Astrocyte of the cerebellum (primary cell): ENCODE measurements around the gene POLQ.
A peak's percentile ranks its signal among the peaks of the same experiment; 100 is the strongest.
"Not testable (repeated sequence)": the region's sequence is repeated elsewhere in the genome, so short reads cannot be mapped to it uniquely, and the experiment has no call there.

Experiments
- DNase-seq: peaks from one replicate; pipeline ENCODE4 v3.0.0-alpha.2; 2011; ENCODE audit warnings: low read depth
- H3K4me3 ChIP-seq: 2 replicates; pipeline ENCODE4 v1.5.1; 2011; ENCODE audit warnings: mild to moderate bottlenecking, low read depth, low read length, moderate library complexity
- in situ Hi-C: cut with HindIII; loops from 2 replicates; pipeline ENCODE4 v1.10.0; 2017; ENCODE audit warnings: low sequenced_read_pairs
- TF ChIP-seq, protein P1 (sequence below): IDR thresholded peaks from 2 replicates; pipeline ENCODE4 v1.5.1; 2012; ENCODE audit warnings: low read length, low read depth, moderate library complexity, mild to moderate bottlenecking; ENCODE audit errors: missing control alignments

POLQ gene

DNA sequence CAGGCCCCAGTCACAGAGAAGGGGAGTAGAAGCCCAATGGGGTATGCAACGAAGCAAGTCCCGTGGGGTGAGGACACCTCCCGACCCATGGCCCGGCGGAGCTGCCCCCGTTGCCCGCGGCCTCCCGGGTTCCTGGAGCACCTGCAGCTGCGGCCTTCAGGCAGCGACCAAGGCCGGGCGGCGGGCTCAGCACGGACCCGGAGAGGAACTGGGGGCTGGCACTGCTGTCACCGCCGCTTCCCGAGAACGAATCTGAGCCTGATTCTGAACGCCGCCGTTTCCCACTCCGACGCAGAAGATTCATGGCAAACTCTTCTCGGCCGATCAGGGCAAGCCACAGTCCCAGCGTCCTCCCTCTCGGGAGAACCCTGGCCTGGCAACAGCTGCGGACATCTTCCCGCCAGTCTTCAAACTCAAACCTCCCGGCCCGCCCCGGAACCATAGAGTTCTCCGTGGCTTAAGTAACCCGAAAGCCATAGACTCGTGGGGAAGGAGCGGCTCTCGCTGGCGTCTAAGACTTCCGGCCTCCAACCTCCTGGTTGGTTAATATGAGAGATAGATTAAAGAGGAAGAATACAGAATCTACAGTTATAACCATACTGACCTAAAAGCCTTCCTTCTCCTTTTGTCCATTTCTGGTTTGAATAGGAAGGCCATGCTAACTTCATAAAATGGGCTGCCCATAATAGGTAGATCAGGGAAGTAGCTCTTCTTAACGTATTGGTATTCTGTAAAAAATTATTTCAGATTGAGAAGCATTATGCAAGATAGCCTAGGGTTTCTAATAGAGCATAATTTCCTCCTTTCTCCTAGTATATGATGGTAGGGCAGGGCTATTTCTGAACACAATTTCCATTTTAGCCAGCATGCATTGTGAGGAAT lies at the start of gene POLQ:
Gene POLQ (minus strand): TSS at position 415 of the 882 bp plus-strand sequence. CDS start 111 bp downstream, at position 304.
- peak; percentile 90 for DNase-seq
- H3K4me3 ChIP-seq: peak within 1 kb of the TSS; percentile 75
- TF ChIP-seq, protein P1, sequence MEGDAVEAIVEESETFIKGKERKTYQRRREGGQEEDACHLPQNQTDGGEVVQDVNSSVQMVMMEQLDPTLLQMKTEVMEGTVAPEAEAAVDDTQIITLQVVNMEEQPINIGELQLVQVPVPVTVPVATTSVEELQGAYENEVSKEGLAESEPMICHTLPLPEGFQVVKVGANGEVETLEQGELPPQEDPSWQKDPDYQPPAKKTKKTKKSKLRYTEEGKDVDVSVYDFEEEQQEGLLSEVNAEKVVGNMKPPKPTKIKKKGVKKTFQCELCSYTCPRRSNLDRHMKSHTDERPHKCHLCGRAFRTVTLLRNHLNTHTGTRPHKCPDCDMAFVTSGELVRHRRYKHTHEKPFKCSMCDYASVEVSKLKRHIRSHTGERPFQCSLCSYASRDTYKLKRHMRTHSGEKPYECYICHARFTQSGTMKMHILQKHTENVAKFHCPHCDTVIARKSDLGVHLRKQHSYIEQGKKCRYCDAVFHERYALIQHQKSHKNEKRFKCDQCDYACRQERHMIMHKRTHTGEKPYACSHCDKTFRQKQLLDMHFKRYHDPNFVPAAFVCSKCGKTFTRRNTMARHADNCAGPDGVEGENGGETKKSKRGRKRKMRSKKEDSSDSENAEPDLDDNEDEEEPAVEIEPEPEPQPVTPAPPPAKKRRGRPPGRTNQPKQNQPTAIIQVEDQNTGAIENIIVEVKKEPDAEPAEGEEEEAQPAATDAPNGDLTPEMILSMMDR: no peak
- in situ Hi-C loops: no loop called here

DNA sequence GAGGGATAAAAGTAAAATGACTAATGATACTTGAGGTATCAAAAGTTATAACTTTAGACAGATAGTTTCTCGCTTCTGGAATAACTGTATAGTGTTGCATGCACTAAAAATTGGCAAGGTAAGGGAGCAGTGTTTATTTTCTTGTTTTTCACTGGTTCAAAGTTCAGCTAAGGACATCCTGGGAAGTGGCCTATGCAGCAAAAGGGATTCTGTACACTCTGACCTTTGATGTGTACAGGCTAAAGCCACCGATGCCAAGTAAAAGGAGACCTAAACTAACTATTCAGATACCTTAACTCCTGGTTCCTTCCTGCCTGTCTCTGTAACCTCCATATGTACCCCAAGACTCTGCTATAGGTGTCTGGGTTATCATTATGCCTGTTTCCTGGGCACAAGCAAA lies 49.1 kb upstream of the POLQ start:
- in situ Hi-C loops: no loop called here
- TF ChIP-seq, protein P1: no peak
- no peak for DNase-seq

DNA sequence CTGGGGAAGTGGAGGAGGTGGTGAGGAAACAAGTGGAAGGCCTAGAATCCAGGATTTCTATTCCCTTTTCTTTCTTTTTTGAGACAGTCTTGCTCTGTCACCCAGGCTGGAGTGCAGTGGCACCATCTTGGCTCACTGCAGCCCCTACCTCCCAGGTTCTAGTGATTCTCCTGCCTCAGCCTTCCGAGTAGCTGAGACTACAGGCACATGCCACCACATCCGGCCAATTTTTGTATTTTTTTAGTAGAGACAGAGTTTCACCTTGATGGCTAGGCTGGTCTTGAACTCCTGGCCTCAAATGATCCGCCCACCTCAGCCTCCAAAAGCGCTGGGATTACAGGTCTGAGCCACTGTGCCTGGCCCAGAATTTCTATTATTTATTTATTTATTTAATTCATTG lies 48.0 kb upstream of the POLQ start:
- in situ Hi-C loops, DNase-seq, H3K4me3 ChIP-seq: not testable (repeated sequence)

More for the DNA sequence above, 49.1 kb upstream of the POLQ start:
- no peak overlapping the region for H3K4me3 ChIP-seq

DNA sequence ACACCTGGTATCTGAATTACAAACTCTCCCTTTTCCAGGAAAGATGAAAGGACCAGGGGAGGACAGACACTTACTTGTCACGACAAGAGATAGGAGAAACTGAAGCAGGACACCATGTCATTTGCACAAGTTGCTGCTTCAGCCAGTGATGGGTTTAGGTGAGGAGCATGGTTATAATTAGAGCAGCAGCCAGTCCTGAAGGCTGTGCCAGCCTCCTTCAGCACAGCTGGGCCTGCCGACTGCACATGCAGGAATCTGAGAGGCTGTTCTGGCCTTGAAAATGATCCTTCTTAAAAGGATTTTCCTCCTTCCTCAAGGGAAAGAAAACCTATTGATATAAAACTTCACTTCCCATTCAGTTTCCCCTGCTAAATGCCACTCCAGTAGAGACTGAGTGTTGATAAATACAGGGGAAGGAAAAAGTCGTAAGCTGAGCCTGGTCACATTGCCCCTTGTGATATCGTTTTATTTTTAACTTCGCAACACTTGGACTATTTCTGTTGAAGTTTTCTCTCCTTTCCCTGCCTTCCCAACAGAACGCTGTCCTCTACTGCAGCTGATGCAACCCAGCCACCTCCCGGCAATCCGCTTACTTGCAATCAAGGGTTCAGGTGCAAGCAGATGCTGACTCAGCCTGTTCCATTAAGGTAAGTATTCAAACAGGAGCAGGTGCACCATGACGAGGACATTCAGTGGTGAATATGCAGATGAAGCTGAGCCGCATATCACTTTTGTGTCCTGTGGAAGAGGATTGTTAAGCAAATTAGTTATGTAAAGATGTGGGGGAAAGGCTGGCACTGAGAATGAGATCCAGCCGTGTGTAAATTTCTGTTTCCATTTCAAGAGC lies 47.3 kb upstream of the POLQ start, which contains the start of gene FBXO40:
Gene FBXO40 (plus strand): TSS at position 524 of the 847 bp plus-strand sequence. CDS start 27,197 bp downstream, outside the sequence.
- DNase-seq: no peak
- in situ Hi-C loops: no loop called here
- no peak within 1 kb of the TSS for H3K4me3 ChIP-seq
- TF ChIP-seq, protein P1: no peak

DNA sequence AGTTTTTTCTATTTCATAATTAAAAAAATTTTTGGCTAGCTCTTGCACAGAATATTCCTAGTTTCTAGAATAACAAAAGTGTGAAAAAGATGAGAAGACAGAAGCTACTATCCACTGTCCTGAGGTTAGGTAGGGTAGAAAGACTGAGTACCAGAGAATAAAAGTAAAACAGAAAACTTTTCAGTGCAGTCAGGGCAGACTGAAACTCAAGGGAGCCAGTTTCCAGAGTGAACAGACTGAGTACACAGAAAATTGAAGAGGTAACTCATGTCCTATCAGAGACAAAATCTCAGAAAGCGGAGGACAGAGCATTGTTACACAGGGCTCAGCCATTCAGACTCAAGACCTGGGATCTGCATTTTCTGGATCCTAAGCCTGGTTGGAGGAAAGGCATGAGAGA lies 38.6 kb upstream of the POLQ start:
- no peak for DNase-seq
- in situ Hi-C loops: no loop called here
- TF ChIP-seq, protein P1: no peak
- H3K4me3 ChIP-seq: no peak overlapping the region

DNA sequence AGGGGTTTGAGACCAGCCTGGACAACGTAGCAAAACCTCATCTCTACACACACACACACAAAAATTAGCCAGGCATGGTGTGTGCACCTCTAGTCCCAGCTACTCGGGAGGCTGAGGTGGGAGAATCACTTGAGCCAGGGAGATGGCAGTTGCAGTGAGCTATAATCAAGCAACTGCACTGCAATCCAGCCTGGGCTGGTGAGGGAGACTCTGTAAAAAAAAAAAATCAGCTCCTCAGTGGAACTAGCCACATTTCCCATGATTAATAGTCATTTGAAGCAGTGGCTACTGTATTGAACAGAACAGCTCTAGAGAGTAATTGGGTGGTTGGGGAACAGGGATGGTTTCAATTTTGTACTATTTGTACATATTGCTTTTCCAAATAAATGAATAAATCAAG lies 35.9 kb upstream of the POLQ start:
- no peak for DNase-seq
- TF ChIP-seq, protein P1: no peak
- no peak overlapping the region for H3K4me3 ChIP-seq
- in situ Hi-C loops: no loop called here
